Hematopoietic multipotent progenitor cell treated with erythropoietin and hydrocortisone succinate and interleukin-3 and kit ligand, for 17 days (in vitro differentiated cells): Measurements from ENCODE around the gene OXCT2.

ENCODE experiments used
- DNase-seq: peaks from one replicate; pipeline ENCODE4 v3.0.0-alpha.2; 2015; ENCODE audit warnings: low spot score

Gene OXCT2

DNA sequence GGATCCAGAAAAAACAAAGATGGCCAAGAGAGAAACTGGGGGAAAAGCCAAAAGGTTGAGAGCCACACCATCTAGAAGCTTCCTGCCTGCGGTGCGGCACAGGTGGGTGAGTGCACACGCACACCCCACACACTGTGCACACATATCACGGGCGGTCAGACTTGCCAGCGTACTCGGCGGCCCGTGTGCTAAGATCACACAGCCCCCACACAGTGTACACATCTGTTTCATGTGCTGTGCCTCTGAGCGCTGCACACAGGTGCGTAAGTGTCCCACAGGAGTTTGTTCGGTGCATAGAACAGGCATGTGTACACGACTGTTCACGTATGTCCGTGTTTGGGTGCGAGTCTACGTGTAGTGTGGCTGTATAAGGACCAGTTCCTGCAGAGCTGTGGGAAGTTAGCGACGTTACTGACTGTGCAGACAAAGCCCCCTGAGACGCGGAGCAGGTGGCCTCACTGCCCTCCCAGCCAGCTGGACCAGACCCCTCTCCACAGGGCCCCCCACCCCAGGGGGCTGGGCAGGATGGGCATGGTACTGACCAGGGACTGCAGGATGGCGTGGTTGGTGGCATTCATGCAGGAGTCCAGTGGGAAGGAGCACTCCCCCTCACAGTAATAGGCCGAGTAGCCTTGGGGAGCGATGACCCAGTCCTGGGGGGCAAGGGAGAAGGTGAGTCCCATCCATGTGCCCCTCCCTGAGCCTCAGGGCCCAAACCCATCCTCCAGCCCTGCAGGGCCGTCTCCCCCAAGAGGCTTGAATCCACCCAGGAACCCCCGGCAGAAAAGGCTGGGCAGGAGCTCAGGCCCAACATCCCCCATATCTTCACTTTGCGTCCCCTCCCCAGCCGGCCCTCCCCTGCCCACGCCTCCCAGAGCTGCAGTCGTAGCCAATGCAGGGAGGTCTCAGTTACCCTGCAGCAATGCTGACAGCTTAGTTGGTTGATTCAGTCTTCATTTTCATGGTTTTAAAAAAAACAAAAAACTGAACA is 8.3 kb downstream of the OXCT2 start:
- no peak for DNase-seq

GRCh38 chr1:39761557-39762260 is 9.4 kb downstream of the OXCT2 start:
- DNase-seq: no peak

GRCh38 chr1:39761016-39761415 is 10.1 kb downstream of the OXCT2 start:
- no peak for DNase-seq

- DNase-seq: no peak
These were observed 10.8 kb downstream of the OXCT2 start for GRCh38 chr1:39760074-39761008.

DNA sequence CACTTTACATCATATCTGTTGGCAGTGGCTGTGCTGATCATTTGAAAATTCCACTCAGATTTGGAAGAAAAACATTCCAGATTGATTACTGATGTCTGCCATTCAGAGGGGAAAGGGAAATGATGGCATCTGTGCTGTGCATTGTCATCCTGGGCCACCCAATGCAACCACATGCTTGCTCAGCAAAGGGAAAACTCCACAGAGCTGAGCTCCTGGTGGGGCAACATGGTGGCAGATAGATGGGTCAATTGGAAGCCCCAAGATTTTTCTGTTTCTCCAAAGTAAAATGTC is 11.8 kb downstream of the OXCT2 start:
- no peak for DNase-seq

DNA sequence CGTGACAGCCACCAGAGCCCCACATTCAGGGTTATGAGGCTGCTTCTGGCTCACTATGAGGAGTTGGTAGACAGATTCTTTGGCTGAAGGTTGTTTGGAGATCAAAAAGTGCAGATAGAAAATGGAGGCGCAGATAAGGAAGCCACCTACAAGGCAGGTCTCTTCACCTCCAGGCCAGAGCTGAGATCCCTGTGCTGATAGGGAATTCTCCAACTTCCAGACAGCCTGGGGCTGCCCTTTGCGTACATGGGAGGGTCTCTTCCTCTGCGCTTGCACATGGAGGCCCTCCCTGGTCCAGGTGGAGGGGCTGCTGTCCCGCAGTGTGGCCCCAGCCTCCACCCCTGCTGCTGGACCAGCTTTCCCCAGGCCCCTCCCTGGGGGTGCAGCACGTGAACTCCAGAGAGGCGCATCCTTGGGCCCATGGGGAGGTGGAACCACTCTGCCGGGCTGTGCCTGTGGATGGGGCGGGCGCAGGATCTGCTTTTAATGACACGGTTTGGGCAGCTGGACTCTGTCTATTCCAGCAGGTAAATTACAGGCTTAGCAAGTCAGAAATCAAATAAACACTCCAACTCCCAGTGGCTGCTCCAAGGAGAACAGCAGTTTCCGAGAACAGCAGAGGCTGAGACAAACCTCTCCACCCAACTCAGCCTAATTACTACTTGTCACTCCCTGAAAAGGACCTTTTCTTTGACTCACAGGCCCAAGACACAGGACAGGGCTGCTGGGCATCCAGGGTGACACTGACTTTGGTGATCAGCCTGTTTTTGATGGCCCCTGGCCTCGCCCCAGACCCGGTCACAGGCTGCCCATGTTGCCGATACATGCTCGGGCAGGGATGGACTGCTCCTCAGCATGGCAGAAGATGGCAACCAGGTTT is 12.4 kb downstream of the OXCT2 start:
- no peak for DNase-seq

DNA sequence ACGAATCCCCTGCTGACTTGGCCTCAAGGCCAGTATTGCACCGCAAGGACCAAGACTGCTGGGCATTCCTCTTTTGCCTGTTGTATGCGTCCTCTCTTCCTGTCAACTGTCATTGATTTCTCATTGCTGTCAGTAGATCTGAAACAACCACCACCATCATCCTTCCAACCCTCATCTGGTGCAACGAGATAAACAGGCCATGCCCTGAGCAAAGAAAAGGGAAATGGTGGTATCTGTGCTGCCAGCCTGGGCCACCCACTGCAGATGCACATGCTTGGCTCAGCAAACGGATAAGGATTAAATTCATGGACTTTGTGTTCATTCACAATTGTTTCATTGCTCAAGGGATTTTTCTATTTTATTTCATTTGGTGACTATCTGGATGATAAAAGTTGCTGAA is 13.6 kb downstream of the OXCT2 start:
- peak; percentile 53 for DNase-seq

- no peak for DNase-seq
These were observed 15.0 kb downstream of the OXCT2 start for GRCh38 chr1:39755965-39756659.

GRCh38 chr1:39754906-39755504 is 16.1 kb downstream of the OXCT2 start:
- no peak for DNase-seq

DNA sequence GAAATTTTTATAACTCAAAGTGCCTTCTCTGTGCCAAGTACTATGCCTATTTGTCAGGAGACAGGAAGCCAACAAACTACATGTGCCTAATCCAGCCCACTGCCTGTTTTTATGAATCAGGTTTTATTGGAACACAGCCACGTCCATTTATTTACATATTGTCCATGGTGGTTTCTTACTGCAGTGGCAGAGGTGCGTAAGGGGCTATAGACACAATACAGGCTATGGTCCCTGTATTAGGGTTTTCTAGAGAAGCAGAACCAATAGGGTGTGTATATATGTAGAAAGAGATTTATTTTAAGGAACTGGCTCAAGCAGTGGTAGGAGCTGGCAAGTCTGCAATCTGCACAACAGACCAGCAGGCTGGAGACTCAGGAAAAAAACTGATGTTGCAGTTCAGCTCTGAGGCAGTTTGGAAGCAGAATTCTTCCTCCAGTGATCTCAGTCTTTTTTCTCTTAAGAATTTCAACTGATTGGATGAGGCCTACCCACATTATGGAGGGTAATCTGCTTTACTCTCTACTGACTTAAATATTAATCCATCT is 17.1 kb downstream of the OXCT2 start:
- no peak for DNase-seq

DNA sequence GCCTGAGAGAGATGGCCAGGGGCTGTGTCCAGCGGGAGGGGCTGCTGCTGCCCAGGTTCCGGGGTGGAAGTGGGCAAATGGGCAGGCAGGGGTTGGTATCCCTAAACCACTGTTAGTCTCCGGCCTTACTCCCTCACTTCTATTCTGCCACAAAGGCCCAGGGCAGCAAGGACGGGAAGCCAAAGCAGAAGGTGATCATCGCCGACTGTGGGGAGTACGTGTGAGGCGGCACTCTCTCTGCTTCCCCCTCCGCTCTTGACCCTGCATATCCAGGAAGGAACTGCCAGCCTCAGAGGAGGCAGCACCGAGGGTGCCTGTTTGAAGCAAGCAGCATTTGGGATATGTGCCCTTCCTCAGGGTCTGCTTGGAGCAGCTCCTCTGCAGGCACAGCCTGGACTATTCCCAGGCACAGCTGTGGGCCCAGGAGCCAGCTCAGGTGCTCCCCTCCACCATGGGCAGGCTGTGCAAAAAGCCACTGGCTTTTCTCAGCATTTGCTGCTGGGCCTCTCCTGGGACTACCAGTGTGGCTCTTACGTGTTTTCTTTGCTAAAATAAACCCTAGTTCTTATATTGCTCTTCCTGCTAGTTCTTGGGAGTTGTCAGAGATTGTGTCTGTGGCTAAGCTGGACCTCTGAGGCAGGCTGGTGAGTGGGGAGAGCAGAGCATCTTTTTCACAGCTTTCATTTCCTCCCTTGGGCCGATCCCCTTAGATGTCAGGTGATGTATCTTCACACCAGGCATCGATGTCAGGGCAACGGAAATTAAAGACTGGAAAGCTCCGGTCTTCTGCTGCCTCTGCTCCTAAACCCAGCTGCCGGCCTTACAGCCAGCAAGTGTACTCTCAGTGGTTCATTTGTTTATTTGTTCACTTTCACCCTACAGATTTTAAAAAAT is 17.8 kb downstream of the OXCT2 start:
- no peak for DNase-seq

DNA sequence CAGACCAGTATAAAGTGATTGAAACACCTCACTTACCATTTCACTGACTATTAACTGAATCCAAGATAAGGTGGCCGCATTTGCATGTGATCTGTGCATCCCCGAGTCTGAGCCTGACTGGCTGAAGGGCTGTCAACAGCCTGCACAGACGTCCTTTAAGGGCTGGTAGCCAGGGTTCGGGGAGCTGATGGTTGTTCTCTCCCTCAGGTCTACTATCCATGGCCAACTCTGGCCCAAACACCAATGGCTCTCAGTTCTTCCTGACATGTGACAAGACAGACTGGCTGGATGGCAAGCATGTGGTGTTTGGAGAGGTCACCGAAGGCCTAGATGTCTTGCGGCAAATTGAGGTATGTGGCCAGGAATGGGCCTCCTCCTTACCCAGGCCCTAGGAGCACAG is 18.4 kb downstream of the OXCT2 start:
- no peak for DNase-seq

GRCh38 chr1:39751595-39751994 is 19.6 kb downstream of the OXCT2 start:
- DNase-seq: no peak

DNA sequence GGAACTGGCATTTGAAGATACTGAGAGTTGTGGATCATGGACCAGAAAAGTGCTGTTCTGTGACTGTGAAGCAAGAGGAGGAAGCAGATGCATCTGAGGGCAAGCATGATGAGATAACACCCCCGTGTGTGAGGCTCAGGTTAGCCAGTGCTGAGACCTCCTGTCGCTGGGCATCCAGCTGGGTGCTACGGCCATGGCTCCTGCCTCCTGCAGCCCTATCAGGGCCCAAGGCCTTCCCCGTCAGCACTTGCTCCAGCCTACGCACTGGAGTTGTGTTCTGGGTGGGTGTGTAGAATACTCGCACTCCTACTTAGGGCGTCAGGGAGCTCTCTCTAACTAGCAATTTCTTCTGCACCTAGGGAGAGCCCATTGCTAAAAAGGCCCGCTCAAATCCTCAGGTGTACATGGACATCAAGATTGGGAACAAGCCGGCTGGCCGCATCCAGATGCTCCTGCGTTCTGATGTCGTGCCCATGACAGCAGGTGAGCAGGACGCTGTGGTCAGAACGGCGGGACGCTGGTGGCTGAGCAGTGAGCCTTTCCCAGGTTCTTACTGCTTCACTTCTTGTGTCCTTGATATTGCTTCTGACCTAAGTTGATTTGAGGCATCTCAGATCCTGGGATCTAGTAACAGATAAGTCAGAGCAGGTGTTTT is 26.0 kb downstream of the OXCT2 start:
- DNase-seq: no peak

DNA sequence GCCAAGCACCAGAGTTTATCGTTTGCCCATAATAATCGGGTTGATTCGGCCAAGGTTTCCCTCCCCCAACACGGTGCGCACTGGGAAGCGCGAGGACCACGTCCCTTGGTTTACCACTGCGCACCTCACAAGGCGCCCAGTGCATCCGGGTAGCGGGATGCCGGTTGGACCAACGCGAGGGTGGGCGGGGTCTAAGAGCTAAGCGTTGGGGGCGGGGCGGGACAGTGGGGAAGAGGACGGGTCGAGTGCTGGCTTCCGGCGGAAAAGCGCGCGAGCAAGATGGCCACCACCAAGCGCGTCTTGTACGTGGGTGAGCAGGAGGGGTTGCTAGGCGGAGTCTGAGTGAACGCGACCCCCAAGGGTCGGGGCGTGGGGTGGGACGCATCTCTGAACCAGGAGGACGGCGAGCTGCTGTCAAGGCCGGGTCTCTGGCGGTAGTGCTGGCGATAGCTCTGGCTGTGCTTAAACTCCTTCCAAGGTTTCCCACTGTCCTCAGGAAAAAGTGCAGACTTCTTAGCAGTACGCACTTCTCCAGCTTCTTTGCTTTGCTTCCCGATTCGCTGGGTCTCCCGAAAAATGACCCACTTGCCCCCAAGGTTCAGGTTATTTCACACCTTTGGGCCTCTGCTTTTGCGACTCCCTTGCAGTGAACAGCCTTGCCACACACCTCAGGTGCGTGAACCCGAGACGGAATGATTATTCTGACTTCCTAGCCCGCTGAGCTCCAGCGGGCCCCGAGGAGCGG is 32.4 kb downstream of the OXCT2 start, which contains the start of gene PPIE:
TSS of gene PPIE (plus strand) at position 261 of the 745 bp plus-strand sequence. CDS start at position 280, 19 bp downstream.
- peak; percentile 50 for DNase-seq

GRCh38 chr1:39737546-39738169 is 33.5 kb downstream of the OXCT2 start:
- no peak for DNase-seq

GRCh38 chr1:39735731-39736130 is 35.4 kb downstream of the OXCT2 start:
- DNase-seq: no peak
